Omental fat pad (tissue), 4 donors: ENCODE results near the gene PDLIM7. TPM values are rescaled to one million over a fixed set of nuclear protein-coding genes. Genes with fewer than 3 reads are reported as not detected.

ENCODE experiments used
- ATAC-seq: fragments of 150-250 bp; one replicate; pipeline ENCODE4 v1.9.1; 2016; ENCODE audit warnings: mild to moderate bottlenecking, moderate library complexity; ENCODE audit not compliant: low FRiP score
- DNase-seq: peaks from one replicate; pipeline ENCODE4 v3.0.0-alpha.2; 2019; ENCODE audit warnings: low spot score
- CTCF ChIP-seq, 3 donors: fragments of 450-650 bp; IDR thresholded peaks; one replicate each; pipeline ENCODE4 v1.5.1; 2016 to 2017; ENCODE audit warnings: antibody characterized with exemption in 3 of 3, mild to moderate bottlenecking in 3 of 3, moderate library complexity in 2 of 3
- total RNA-seq, 4 donors: library from RNA; depleted of rRNA; stranded (reverse); fragments of >200 nt; gene quantifications; one replicate each; pipeline ENCODE4 v1.1.0, GENCODE V29; 2016

Gene PDLIM7
- total RNA-seq, 4 donors from 2014 or later = 20.0 to 63.2 (median 34.2) TPM

GRCh38 chr5:177524539-177524900, 27.1 kb upstream of the PDLIM7 start:
- no peak for ATAC-seq
- no peak for TF ChIP-seq CTCF (IDR thresholded peaks at IDR 0.05)
- no peak for DNase-seq

DNA sequence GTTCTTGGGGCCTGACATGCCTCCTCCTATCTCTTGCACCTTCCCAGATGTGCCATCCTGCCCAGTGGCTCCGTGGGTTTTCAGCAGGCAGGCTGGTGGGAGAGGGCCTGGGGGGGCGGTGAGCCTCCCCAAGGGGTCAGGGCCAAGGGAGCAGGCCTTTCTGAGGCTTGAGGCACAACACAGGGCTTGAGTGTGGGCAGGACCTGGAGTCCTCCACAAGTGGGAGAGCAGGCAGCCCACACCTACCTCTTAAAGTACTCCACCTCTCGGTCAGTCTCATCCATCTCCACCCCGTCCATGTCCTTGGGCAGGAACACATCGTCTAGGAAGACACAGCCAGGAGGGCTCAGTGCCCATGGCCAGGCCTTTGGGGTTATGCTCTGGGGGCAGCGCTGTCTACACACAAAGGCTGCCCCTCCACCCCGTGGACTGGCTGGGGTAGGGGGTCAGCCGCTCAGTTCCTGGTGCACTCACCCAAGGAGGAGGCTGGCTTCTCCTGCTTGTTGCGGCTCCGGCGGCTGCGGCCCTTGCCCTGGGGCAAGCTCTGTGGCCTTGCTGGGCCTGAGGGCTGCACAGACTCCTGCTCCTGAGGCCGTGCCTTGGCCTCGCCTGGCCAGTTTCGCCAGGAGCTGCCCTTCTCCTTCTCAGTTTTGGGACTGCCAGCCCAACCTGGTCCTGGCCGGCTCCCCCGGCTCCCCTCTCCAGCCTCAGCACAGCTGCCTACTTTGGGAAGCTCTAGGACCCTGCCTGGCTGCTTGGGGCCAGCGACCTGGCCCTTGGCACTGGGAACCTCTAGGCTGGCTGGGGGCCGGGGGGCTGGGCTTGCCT, 26.5 kb upstream of the PDLIM7 start:
- ATAC-seq (no peak), DNase-seq (no peak)
- no peak for TF ChIP-seq CTCF (IDR thresholded peaks at IDR 0.05)

DNA sequence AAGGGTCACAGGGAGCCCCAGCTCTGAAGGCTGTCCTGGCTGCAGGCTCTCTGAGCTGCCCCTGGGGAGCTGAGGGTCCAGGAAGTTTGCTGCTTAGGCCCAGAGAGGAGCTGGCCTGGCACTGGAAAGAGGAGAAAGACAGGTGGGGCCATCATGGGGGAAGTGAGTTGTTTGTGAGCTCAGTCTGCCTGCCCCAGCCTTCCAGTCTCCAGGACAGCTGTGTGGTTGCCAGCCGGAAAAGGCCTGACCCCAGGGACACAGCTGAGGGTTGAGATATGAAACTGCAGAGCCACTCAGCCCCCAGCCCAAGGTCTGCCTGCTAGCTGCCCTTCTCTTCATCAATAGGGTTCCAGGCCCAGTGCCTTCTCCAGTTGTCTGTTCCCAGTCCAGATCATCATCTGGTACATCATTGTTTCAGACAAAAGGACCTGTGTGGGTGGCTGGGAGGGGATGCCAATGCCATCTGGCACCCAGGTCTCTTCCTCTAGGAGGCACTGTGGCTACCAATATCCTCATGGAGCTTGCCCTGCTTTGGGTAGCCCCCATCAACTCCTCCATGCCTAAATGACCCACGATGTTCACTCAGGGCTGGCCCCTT, 23.6 kb upstream of the PDLIM7 start:
- ATAC-seq (no peak), DNase-seq (no peak)
- no peak for TF ChIP-seq CTCF (IDR thresholded peaks at IDR 0.05)

- no peak for DNase-seq
- ATAC-seq = no peak
- no peak for TF ChIP-seq CTCF (IDR thresholded peaks at IDR 0.05)
Measured at GRCh38 chr5:177520271-177520670, 22.9 kb upstream of the PDLIM7 start.

- no peak for TF ChIP-seq CTCF (IDR thresholded peaks at IDR 0.05)
- DNase-seq (no peak), ATAC-seq (no peak)
Measured at GRCh38 chr5:177519463-177520235, 22.2 kb upstream of the PDLIM7 start.

DNA sequence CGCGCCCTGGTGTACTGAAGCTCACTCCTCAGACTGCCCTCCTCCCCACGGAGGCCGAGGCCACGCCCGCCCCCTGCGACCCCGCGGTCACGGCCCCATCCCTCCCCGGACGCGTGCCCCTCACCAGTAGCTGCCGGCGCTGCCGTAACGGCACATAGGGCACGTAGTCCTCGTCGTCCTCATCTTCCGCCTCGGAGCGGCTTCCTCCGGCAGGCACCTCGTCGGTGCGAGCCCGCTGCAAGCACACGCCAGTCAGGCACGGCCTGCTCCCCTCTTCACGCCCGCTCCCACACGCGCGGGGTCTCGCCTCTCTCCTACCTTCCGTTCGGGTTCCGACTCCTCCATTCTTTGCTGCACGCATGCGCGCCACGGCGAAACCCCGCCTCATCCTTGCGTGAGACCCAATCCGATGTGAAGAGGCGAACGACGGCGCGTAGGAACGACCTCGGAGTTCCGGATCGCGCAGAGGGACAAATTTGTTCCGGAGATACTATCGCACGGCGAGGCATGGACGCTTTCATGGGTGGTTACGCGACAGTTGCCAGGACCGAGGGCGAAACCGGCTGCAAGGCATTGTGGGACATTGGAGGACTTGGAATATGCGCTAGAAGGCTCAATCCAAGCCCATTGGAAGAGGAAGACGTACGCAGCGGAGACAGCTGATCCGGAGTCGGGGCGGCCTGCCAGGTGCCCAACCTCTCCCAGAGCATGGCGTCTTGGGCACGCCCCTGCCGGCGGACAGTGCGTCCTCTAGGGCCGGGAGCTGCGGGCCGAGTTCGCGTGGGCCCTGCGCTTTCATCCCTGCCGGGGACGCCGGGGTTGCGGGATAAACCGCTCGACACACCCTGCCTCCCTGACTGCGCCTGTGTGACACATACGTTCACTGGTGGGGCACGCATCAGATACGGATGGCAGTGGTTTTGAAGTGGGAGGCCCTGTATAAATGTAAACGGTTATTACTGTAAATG, 19.5 kb upstream of the PDLIM7 start, which contains the start of gene DDX41:
DDX41 (minus strand) TSS at position 361 of the 968 bp plus-strand sequence; CDS start at position 345, 16 bp downstream.
- peak; percentile 90 for ATAC-seq
- peak; percentile 87 for DNase-seq
- no peak for TF ChIP-seq CTCF (IDR thresholded peaks at IDR 0.05)
